ENCODE measurements around the gene TNFAIP2.
"Not testable (repeated sequence)": the region's sequence is repeated elsewhere in the genome, so short reads cannot be mapped to it uniquely, and the experiment has no call there.

TNFAIP2 gene

DNA sequence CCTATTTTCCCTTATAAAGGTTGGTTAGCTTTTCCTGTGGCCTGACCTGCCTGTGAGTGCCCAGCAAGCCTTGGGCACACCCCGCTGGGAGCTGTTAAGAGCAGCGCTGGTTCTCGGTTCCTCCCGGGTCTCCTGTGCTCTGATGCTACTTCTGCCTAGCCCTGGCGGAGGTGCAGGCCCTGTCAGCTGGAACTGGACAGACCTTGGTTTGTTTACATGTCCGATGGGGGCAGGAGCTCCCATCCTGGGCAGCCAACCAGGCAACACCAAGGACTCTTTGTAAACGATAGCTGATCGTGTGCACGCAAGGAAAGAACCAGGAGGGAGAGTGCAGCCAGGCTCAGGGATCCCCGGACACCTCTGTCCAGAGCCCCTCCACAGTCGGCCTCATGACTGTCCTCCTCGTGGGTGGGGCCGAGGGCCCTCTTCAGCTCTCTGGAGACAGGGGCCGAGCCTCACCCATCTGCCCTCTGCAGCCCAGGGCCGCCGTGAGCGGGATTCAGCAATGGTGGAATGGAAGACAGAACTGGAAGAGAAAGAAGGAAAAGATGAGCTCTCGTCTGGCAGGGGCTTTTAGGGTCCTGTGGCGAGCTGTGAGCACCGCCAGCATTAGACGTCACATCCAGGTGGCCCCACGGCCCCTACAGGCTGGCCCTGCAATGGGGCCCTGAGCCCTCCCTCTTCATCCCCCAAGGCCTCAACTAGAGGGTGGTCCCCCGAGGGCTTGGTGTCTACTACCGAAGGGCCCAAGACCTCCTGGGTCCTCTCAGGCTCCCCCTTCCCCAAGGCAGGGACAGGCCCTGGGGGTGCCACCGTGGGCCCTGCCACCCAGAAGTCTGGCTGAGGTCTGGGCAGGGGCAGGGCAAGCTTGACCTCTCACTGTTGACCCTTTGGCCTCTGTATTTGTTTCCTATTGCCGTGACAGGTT lies 12.3 kb downstream of the TNFAIP2 start:
- DNase-seq: no peak

DNA sequence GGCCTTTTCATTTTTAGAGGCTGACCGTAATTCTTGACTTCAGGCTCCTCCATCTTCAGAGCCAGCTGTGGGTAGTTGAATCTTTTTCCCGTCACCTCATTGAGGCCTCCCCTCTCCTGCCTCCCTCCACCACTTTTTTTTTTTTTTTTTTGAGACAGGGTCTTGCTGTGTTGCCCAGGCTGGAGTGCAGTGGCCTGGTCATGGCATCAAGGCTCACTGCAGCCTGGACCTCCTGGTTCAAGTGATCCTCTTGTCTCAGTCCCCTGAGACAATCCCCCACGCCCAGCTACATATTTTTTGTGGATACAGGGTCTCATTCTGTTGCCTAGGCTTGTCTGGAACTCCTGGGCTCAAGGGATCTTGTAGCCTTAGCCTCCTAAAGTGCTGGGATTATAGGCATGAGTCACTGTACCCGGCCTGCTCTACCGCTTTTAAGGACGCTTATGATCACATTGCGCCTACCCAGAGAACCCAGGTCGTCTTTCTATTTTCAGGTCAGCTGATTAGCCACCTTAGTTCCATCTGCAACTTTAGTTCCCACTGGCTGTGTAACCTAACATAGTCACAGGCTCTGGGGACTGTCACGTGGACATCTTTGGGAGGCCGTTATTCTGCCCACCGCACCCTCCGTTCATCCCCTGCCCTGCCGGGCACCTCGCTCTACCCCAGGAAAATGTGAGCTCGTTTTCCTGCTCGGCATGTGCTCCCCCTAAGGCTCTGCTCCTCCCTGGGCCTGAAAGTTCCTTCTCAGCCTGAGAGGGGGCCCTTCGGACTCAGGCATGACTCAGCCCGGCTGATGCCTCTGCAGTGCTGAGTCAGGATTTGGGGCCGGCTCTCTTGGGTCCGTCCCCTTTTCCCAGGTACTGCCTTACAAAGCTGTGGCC lies 13.4 kb downstream of the TNFAIP2 start:
- DNase-seq: no peak

DNA sequence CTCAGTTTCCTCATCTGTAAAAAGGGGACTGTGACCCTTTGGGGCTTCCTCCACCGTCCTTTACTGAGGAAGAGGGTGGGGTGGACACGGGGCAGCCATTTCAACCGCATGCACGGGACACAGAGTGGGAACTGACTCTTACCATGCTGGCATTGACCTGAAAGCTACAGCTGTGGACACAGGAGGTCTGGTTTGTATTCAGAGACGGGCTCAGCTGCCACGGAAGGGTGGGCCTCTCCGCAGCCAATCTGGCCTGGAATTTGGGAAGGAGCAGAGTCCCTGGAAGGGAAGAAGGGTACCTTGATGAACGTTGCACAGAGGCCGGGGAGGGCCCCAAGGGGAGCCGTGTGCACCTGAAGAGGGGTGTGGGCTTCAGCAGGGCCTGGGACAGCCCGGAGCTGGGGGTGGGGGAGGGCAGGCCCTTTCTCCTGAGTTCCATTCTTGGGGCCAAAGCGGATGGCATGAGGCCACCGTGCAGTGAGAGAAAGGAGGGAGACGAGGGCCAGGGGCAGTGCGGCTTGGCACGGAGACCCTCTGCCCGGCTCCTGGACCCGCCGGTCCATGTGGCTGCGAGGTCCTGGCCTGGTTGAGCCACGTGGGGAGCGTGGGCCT lies 14.5 kb downstream of the TNFAIP2 start:
- no peak for DNase-seq

DNA sequence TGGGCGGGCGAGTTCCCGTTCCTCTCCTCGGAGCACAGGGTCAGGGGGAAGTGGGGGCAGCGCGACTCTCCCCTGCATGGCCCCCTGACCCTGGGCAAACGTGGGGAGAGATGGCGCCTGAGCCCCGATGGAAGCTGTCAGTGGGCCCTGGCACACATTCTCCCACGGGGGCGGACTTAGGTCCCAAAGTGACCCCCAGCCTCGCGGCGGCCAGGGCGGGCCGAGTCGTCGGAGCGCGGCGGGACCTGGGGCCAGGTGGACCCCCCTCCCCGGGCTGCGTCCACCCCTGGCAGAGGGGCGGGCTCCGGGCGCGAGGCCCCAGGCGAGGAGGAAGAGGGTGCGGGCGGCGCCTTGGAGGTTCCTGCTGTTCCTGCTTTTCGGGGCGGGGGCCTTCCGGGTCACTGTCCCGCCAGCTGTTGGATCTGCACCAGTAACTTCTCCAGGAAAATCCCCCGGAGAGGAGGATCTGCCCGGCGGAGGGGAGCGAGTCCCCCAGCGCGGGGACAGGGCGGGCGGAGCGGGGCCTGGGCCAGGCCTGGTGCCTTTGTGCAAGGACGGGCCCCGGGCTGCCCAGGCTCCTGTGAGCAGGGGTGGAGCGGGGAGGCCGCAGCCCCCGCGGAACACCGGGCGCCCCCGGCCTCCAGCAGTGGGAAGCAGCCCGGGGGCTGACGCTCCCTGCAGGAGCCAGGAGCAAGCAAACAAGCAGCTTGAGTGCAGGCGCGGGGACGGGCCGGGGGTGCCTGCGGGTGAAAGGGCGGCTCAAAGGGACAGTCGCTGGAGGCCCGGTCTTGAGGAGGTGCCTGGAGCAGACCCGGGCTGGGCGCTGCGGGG lies 15.3 kb downstream of the TNFAIP2 start:
- peak; percentile 61 for DNase-seq

DNA sequence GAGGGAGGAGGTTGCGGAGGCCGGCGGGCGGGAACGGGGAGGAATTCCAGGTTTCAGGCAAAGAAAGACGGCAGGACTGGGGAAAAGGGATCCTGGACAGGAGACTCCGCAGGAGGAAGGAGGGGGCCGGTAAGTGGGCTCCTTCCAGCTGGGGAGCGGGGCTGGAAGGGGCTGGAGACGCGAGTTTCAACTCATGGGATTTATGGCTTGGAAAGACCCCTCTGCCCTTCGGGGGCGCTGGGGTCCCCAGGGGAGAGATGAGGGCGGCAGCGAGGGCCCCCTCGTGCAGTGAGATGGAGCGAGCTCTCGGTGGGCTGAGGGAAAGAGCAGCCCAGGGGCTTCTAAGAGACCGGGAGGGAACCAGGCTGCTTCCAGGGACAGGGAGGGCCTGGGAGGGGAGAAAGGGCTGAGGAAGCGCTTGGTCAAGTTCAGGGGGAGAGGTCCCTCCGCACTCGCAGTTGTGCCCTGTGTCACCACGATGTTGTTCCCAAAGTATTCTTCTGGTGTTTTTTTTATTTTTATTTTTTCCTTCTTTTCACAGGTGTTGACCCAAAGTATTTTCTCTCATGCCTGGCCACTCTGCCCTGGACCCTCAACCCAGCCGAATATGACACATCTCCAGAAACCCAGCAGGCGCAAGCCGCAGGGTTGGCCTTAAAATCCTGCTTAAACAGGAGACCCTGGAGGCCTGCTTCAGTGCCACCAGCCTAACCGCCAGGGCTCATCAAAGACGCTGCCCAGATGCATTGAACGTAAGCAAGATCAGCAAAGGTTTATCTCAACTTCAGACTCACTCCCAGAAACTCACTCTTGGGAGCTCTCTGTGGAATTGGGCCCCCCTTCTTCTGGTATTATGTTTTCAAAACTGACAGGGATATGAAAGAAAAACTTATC lies 16.1 kb downstream of the TNFAIP2 start:
- no peak for DNase-seq

DNA sequence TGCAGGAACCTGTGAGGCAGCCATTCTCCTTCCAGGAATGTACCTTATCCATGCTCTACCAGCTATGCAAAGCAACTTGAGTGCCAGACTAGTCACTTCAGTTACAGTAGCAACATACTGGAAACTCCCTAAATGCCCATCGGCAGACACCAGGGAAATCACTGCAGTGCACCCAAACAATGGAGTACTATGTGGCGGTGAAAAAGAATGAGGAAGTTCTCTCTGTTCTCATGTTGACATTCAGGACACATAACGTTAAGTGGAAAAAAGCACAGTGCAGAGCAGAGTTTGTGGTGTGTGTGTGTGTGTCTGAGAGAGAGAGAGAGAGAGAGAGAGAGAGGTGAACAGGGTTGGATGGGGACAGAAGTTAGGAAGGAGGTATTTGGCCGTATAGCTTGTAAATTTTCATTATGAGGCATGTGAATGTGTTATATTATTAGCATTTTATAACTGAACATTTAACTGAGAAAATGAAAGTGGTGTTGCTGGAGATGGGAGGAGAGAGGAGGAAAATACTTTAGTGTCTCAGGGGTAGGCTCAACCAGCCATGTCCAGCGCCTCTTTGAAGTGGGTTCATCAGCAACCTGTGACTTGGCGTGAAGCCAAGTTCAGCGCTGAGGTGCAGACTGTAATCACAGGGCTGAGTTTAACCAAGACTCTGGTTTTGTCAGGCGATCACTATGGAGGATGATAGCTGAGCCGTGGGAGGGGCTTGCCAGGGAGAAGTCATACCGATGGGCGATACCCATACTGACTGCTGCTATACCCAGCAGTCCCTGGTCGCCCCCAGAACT lies 17.3 kb downstream of the TNFAIP2 start:
- no peak for DNase-seq

DNA sequence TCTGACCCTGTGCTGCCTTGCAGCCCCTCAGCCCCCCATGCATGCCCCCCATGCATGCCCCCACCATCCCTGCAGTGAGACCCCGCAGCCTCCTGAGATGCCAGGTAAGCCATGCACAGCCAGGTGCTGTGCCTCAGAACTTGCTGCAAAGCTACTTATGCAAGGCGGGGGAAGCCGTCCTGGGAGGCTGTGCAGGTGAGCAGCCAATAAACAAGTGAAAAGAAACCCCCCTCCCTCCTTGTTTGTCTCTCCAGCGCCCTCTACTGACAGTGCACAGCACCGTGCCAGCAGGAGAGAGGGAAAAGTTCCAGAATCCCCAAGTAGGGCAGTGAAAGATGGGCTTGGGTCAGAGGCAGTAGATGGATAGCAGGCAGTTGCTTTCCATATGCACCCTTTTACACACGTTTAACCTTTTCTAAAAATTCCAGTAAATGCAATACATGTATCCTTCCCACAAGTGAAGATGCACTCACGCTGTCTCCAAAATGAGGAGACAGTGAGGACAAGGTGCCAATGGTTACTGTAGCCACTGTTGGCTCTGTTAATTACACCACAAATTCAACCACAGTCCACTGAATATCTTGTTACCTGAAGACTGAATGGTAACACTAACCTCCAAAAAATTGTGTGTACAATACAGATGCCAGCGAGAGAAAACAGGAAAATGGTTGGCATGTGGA lies 18.0 kb downstream of the TNFAIP2 start:
- DNase-seq: no peak

DNA sequence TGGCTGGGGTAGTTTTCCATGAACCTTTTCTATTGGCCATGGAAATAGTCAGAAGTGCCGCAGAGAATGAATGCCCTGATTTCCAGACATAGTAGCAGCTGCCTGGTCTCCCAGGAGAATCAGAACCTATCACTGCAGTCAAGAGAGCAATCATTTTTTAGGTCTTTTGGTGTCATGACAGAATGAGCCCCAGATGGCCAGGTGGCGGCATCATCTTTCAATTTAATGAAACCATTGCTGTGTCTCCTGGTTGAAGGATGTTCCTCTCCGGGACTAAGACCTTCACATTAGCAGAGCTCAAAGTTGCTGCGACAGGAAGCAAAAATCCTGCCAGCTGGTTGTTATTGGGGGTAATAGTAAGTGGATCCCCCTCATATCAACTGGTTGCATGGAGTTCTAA lies 18.8 kb downstream of the TNFAIP2 start:
- no peak for DNase-seq

DNA sequence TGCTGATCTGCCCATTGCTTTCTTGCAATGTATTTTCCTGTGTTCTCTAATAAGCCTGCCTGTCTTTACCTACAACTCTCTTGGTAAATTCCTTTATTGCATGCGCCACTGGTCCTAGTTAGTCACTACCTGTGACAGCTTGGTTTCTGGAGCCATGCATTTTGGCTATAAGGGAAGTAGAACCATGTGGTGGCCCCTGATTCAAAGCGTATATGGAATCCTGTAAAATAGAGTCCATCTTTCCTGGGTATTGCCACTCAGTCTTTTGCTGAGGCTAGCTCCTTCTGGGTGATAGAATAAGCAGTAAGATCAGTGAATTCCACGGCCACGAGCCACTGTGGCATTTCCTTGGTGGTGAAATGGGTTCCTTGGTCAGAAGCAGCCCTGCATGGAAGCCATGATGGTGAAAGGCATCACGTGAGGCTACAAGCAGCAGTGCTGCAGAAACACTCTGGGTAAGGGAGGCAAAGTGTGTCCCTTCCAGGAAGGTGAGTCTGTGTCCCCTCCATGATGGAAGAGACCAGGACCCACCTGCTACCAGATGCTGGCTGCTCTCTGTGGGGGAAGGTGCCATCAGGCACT lies 19.6 kb downstream of the TNFAIP2 start:
- no peak for DNase-seq

DNA sequence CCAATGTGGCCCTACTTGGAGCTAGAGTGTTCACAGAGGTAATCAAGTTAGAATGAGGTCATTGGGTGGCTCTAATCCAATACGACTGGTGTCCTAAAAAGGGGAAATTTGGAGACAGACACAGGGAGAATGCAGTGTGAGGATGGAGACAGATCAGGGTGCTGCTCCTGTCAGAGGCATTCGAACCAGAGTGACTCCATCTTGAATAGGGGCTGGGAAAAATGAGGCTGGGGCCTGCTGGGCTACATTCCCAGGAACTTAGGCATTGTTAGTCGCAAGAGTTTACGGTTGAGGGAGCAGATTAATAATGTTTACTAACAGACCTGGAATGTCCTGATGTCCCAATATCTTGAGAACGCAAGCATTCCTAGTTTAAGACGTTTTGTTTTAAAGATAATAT lies 20.2 kb downstream of the TNFAIP2 start:
- no peak for DNase-seq

DNA sequence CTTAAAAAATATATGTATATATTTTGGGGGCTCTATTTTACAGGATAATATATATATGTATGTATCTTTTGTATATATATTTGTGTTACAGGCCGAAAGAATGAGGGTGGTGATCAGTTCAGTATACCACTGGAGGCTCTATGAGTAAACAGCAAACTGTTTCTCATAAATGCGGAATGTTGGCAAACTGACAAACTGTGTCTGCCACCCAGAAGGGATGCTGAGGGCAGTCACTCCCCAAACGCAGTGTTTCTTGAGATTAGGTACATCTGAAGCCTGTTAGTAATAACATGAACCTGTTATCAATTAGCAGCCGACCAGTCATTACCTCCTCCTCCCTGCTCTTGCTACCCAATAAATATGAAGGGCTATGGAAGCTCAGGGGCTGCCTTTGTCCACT lies 20.8 kb downstream of the TNFAIP2 start:
- no peak for DNase-seq

DNA sequence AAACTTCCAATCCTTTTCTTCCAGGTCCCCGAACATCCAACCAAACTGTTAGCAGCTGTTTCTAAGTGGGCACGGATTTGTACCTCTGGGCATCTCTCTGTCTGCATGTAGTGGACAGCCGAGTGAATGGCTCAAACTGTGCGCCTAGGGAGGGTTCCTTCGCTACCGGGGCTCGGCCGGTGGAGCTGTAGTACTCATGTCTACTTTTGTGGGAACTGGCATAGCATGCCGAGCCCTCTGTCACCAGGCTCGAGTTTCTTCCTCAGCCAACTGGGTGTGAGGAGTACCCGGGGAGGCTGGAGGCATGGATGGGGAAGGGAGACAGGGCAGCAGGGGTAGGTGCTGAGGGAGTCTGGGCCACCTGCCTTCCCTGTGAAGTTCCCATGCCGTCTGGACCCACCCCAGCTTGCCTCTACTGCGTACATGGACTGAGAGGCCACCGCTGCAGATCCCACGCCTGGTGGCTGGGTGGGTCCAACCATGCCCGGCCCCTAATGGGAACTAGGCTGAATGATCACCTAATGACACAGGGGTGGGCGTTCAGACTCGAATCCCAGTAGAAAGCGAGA lies 23.0 kb downstream of the TNFAIP2 start:
- DNase-seq: no peak

DNA sequence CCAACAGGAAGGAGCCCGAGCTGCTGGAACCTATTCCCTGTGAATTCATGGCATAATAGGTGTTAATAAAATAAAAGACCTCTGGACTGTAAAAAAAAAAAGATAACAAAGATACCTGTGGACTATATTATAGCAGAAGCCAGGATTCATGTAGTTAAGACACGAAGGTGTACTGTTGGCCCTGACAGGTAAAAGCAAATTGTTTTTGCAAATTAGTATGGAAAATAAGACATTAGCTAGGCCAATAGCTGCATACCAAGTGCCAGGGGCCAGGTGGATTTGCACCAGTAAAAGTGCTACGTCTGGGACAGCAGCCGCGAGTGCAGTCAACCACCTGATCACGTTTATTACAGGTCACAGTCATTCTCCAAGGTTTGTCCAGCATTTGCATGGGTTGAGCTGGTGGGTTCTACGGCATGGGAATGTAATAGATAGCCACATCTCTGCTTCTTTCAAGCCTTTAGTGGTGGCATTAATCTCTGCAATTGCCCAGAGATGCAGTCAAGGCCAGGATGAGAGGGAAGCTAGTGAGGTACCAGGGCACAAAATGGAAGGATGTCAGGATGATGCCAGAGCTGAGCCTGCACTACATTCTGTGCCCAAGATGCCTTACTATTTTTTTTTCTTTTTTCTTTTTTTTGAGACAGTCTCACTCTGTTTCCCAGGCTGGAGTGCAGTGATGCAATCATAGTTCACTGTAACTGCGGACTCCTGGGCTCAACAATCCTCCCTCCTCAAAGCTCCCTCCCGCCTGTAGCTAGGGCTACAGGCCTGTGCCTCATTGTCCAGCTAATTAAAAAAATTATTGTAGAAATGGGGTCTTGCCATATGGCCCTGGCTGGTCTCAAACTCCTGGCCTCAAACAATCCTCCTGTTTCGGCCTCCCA lies 26.3 kb downstream of the TNFAIP2 start:
- DNase-seq: no peak

DNA sequence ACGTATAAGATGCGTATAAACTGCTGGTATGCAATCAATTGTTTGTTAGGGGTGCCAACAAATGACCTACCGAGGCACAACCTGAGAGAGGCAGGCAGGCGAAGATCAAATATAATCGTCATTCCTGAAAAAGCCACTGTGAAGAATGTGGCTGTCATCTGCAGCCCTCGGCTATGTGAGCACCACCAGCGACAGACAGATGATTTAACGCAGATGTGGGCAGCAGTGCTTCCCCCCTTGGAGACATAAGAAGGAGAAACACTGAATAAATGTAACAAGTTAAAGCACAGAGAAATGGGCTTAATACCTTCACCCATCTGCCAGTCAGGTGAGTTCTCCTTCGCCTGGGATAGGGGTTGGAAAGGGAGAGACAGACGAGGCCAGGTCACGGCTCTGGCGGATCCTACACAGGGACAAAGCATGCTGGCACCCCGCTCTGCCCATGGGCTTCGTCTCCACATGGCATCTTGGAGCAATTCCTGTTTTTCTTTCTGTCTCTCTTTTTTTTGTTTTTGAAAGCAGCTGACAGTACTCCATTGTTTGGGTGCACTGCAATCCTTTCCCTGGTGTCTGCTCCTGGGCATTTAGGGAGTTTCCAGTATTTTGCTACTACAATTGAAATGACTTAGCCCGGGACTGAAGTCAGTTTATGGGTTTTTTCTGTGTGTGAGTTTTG lies 28.1 kb downstream of the TNFAIP2 start:
- no peak for DNase-seq

DNA sequence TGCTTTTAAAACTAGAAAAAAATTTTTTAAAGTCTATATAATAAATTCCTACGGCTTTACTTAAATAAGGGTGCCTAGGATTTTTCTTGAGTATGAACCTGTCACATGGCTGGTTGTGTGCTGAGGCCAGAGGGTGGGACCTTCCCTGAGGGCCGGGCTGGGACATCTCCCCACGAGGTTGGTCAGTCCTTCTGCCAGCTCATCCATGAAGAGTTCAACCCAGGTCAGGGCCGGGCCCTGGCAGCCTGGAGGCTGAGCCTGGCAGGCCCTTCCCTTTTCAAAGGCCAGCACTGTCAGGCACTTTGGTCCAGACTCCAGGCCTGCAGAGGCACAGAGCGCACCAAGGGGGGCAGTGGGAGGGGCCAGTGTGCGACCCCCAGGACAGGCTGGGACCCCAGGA lies 31.7 kb downstream of the TNFAIP2 start:
- no peak for DNase-seq

DNA sequence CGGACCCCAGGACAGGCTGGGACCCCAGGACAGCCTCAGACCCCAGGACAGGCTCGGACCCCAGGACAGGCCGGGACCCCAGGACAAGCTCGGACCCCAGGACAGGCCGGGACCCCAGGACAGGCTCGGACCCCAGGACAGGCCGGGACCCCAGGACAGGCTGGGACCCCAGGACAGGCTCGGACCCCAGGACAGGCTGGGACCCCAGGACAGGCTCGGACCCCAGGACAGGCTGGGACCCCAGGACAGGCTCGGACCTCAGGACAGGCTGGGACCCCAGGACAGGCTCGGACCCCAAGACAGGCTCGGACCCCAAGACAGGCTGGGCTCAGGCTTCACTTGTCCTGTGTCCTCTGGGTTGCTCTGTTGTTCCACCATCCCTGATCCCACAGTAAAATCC lies 32.2 kb downstream of the TNFAIP2 start:
- not testable (repeated sequence) for DNase-seq

DNA sequence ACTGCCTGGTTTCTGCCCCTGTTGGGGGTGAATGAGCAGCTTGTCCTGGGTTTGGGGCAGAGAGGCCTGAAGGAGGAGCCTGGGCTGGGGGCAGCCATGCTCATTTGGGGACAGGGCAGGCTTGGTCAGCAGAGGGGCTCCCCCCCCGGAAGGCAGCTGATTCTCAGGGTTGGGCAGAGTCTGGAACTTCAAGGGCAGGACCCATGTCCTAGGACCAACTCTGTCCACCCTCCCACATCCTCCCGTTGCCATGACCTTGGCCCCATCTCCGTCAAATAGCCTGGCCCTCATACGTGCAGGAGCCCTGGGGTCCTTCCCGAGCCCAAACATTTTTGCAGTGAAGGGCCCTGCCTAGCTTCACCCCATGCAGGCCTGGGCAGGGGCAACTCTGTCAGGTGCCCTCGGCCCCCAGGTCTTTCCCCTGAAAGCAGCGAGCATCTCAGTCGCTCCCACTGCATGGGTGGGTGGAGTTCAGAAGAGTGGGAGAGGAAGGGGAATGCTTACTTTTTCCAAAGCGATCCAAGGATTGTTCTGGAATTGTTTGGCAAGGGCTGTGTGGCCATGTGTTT lies 32.6 kb downstream of the TNFAIP2 start:
- DNase-seq: no peak

Measured in eye (tissue), 1 donor.